HEK293 (cell line): ENCODE results near the gene XPO4.

Experiments used
- CTCF ChIA-PET: fragments of 350-600 bp; formaldehyde crosslinking; extraction: SDS; loops from one replicate; lab custom pipeline; 2021; ENCODE audit warnings: antibody characterized with exemption; lab: Yijun Ruan, JAX
- POLR2A ChIA-PET: fragments of 300-600 bp; formaldehyde crosslinking; extraction: SDS; loops from one replicate; lab custom pipeline; 2020; ENCODE audit warnings: antibody characterized with exemption, inconsistent platforms; lab: Yijun Ruan, JAX
- H3K27ac ChIP-seq: fragments of 200-500 bp; sonication (Bioruptor generic); 2 replicates; pipeline ENCODE4 v1.5.1; 2014; ENCODE audit warnings: low read depth, low read length, control low read depth, inconsistent platforms; ENCODE audit errors: extremely low read depth
- H3K36me3 ChIP-seq, 2 experiments: fragments of 200-500 bp in 1 of 2; sonication (Bioruptor generic) in 1 of 2; 1 replicate in 1 of 2; 2 replicates in 1 of 2; pipeline ENCODE4 v1.5.1; 2014 to 2017; ENCODE audit warnings: inconsistent platforms in 2 of 2, low read length in 2 of 2; ENCODE audit not compliant: control insufficient read depth in 2 of 2, insufficient read depth in 1 of 2
- H3K4me1 ChIP-seq: fragments of 200-500 bp; sonication (Bioruptor generic); 2 replicates; pipeline ENCODE4 v1.5.1; 2014; ENCODE audit warnings: mild to moderate bottlenecking, low read length, inconsistent platforms; ENCODE audit not compliant: control insufficient read depth, insufficient read depth
- H3K4me3 ChIP-seq: 2 replicates; pipeline ENCODE4 v1.5.1; 2011; ENCODE audit warnings: low read depth, mild to moderate bottlenecking, control low read depth, low read length, moderate library complexity
- H3K9me3 ChIP-seq: fragments of 200-500 bp; sonication (Bioruptor generic); 2 replicates; pipeline ENCODE4 v1.5.1; 2014; ENCODE audit warnings: low read depth, low read length, inconsistent platforms; ENCODE audit not compliant: control insufficient read depth, insufficient read depth
- EGR2 ChIP-seq: fragments of 450-650 bp; formaldehyde crosslinking; IDR thresholded peaks from 2 replicates; pipeline ENCODE4 v1.5.1; 2016; ENCODE audit warnings: low read depth, missing biosample characterization, missing genetic modification characterization
- GLI4 ChIP-seq: fragments of 450-650 bp; formaldehyde crosslinking; IDR thresholded peaks from 2 replicates; pipeline ENCODE4 v1.5.1; 2016; ENCODE audit warnings: missing biosample characterization, missing genetic modification characterization
- MEIS1 ChIP-seq: sonication (generic); formaldehyde crosslinking; IDR thresholded peaks from 2 replicates; pipeline ENCODE4 v1.8.1; 2022; ENCODE audit warnings: missing genetic modification reagents, mild to moderate bottlenecking, borderline replicate concordance
- RBAK ChIP-seq: fragments of 450-650 bp; formaldehyde crosslinking; IDR thresholded peaks from 2 replicates; pipeline ENCODE4 v1.5.1; 2016; ENCODE audit warnings: missing biosample characterization, missing genetic modification characterization
- SCRT1 ChIP-seq: fragments of 450-650 bp; formaldehyde crosslinking; IDR thresholded peaks from 2 replicates; pipeline ENCODE4 v1.5.1; 2016; ENCODE audit warnings: missing biosample characterization, missing genetic modification characterization, borderline replicate concordance
- SP7 ChIP-seq: fragments of 450-650 bp; formaldehyde crosslinking; IDR thresholded peaks from 2 replicates; pipeline ENCODE4 v1.5.1; 2016; ENCODE audit warnings: missing biosample characterization, missing genetic modification characterization
- ZBTB48 ChIP-seq: fragments of 450-650 bp; formaldehyde crosslinking; IDR thresholded peaks from 2 replicates; pipeline ENCODE4 v1.5.1; 2016; ENCODE audit warnings: missing biosample characterization, missing genetic modification characterization
- ZFP37 ChIP-seq: fragments of 450-650 bp; formaldehyde crosslinking; IDR thresholded peaks from 2 replicates; pipeline ENCODE4 v1.5.1; 2016; ENCODE audit warnings: missing biosample characterization, missing genetic modification characterization
- ZNF146 ChIP-seq: fragments of 450-650 bp; formaldehyde crosslinking; IDR thresholded peaks from 2 replicates; pipeline ENCODE4 v1.5.1; 2016; ENCODE audit warnings: missing biosample characterization, missing genetic modification characterization
- ZNF16 ChIP-seq: fragments of 450-650 bp; formaldehyde crosslinking; IDR thresholded peaks from 2 replicates; pipeline ENCODE4 v1.5.1; 2016; ENCODE audit warnings: low read depth, missing biosample characterization, missing genetic modification characterization
- ZNF24 ChIP-seq: fragments of 450-650 bp; formaldehyde crosslinking; IDR thresholded peaks from 2 replicates; pipeline ENCODE4 v1.5.1; 2016; ENCODE audit warnings: missing biosample characterization, missing genetic modification characterization
- ZNF311 ChIP-seq: fragments of 450-650 bp; formaldehyde crosslinking; IDR thresholded peaks from 2 replicates; pipeline ENCODE4 v1.5.1; 2017; ENCODE audit warnings: missing biosample characterization, missing genetic modification characterization, borderline replicate concordance
- ZNF416 ChIP-seq: fragments of 450-650 bp; formaldehyde crosslinking; IDR thresholded peaks from 2 replicates; pipeline ENCODE4 v1.5.1; 2016; ENCODE audit warnings: missing biosample characterization, missing genetic modification characterization
- ZNF555 ChIP-seq: fragments of 450-650 bp; formaldehyde crosslinking; conservative IDR thresholded peaks from 2 replicates; pipeline ENCODE4 v1.5.1; 2017; ENCODE audit warnings: missing biosample characterization, mild to moderate bottlenecking, missing genetic modification characterization, inconsistent platforms
- ZNF571 ChIP-seq: fragments of 450-650 bp; formaldehyde crosslinking; IDR thresholded peaks from 2 replicates; pipeline ENCODE4 v1.5.0; 2017; ENCODE audit warnings: missing biosample characterization, missing genetic modification characterization
- ZNF624 ChIP-seq: fragments of 450-650 bp; formaldehyde crosslinking; IDR thresholded peaks from 2 replicates; pipeline ENCODE4 v1.5.1; 2017; ENCODE audit warnings: missing biosample characterization, missing genetic modification characterization
- ZNF629 ChIP-seq: fragments of 450-650 bp; formaldehyde crosslinking; IDR thresholded peaks from 2 replicates; pipeline ENCODE4 v1.5.1; 2017; ENCODE audit warnings: missing biosample characterization, missing genetic modification characterization
- ZNF768 ChIP-seq: fragments of 450-650 bp; formaldehyde crosslinking; IDR thresholded peaks from 2 replicates; pipeline ENCODE4 v1.5.1; 2018; ENCODE audit warnings: missing biosample characterization, mild to moderate bottlenecking, missing genetic modification characterization
- ZNF837 ChIP-seq: fragments of 450-650 bp; formaldehyde crosslinking; IDR thresholded peaks from 2 replicates; pipeline ENCODE4 v1.5.1; 2016; ENCODE audit warnings: missing biosample characterization, missing genetic modification characterization
- ZSCAN16 ChIP-seq: fragments of 450-650 bp; formaldehyde crosslinking; IDR thresholded peaks from 2 replicates; pipeline ENCODE4 v1.5.1; 2016; ENCODE audit warnings: missing biosample characterization, missing genetic modification characterization
- TF ChIP-seq, protein P1 (sequence below): fragments of 450-650 bp; formaldehyde crosslinking; IDR thresholded peaks from 2 replicates; pipeline ENCODE4 v1.5.1; 2016; ENCODE audit warnings: missing biosample characterization, missing genetic modification characterization
- TF ChIP-seq, protein P2 (sequence below): IDR thresholded peaks from 2 replicates; pipeline ENCODE4 v1.6.1; 2011; ENCODE audit warnings: mild to moderate bottlenecking, low read depth, low read length, borderline replicate concordance
- TF ChIP-seq, protein P3 (sequence below): fragments of 450-650 bp; formaldehyde crosslinking; IDR thresholded peaks from 2 replicates; pipeline ENCODE4 v1.5.1; 2016; ENCODE audit warnings: missing biosample characterization, missing genetic modification characterization, borderline replicate concordance

XPO4 gene

DNA sequence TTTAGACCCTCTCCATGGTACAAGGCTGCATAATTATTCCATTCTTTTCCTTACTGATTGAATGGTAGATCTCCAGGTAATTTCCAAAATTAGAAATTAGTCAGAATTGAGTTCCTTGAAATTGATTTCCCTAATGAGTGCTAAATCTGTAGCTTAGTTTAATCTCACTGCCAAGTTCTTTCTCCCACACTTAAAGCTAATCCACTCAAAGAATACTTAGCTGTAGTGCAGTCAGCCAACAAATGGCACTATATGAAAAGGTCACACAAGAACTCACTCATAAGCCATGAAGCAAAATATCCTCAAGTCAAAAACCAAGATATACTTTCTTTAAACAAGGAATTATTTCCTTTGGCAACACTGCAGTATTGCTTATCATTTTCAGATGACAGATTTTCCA is 62.0 kb downstream of the XPO4 start (continued):
- TF ChIP-seq, protein P1, sequence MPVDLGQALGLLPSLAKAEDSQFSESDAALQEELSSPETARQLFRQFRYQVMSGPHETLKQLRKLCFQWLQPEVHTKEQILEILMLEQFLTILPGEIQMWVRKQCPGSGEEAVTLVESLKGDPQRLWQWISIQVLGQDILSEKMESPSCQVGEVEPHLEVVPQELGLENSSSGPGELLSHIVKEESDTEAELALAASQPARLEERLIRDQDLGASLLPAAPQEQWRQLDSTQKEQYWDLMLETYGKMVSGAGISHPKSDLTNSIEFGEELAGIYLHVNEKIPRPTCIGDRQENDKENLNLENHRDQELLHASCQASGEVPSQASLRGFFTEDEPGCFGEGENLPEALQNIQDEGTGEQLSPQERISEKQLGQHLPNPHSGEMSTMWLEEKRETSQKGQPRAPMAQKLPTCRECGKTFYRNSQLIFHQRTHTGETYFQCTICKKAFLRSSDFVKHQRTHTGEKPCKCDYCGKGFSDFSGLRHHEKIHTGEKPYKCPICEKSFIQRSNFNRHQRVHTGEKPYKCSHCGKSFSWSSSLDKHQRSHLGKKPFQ, result no peak
- no peak for TF ChIP-seq RBAK (tag by site-specific recombination)
- no peak for TF ChIP-seq MEIS1
- TF ChIP-seq, all 188 proteins: peak for 0

DNA sequence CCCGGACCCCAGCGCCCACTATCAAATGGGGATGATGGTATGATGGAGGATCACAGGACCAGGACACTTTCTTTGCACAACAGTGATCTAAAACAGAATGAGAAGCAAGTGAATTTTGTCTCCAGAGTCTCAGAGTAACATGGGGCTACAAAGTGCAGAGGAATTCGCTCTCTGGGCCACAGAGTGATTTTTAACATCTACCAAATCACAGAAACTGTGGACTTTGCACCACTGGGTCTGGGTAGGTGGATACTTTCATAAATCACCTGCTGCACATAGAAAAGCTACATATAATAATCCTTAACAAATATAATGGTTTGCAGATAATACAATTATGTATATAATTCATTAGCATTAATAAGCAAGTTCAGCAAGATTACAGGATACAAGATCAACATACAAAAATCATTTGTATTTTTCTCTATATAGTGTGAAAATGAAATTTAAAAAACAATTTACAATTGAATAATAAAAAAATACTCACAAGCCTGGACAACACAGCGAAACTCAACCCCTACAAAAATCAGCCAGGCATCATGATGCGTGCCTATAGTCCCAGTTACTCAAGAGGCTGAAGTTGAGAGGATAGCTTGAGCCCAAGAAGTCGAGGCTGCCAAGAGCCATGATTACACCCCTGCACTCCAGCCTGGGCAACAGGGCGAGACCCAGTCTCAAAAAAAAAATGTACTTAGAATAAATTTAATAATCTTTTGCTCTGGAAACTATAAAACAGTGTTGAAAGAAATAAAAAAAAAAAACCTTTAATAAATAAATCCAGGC is 68.5 kb downstream of the XPO4 start:
- ChIA-PET CTCF (no interaction called here), POLR2A (no interaction called here)
- Histone ChIP-seq H3K4me3 (no peak overlapping the region), H3K9me3 (no peaks in the 10 kb centered on the region), H3K4me1 (peaks cover 8% of the 10 kb centered on the region), H3K27ac (no peak overlapping the region), H3K36me3 (peaks cover 0 to 40% of the 10 kb centered on the region in 2 experiments; a peak in 2 of 3 replicates)
- TF ChIP-seq ZFP37 (tag by site-specific recombination), result no peak

DNA sequence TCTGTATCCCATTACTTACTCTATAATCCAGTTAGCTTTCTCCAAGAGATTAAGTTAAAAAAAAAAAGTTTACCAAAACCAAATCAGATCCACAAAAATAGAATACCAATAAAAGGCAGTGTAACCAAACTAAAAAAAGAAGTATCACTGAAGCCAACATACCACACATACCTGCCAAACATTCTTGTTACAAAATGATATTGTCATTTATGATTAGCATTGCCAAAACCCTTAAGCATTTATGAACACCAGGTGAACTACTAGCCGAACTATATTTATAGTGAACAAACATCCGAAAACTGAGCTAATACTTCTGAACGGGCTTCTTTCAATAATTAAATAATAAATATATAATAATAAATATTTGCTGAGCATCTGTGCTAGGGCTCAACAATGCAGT is 69.7 kb downstream of the XPO4 start:
- POLR2A ChIA-PET, result no interaction called here
- CTCF ChIA-PET, result no interaction called here
- TF ChIP-seq ZNF146 (tag by site-specific recombination) (no peak), ZNF555 (tag by site-specific recombination) (no peak), ZBTB48 (tag by site-specific recombination) (no peak), EGR2 (tag by site-specific recombination) (no peak), SP7 (tag by site-specific recombination) (no peak), ZNF768 (tag by site-specific recombination) (no peak), ZNF624 (tag by site-specific recombination) (no peak), GLI4 (tag by site-specific recombination) (no peak), ZNF24 (no peak), ZNF837 (tag by site-specific recombination) (no peak), SCRT1 (no peak), ZSCAN16 (tag by site-specific recombination) (no peak), ZNF416 (no peak), ZNF629 (tag by site-specific recombination) (no peak), ZNF311 (tag by site-specific recombination) (no peak), ZNF571 (tag by site-specific recombination) (no peak), MEIS1 (no peak), ZNF16 (tag by site-specific recombination) (no peak)
- TF ChIP-seq, protein P2, sequence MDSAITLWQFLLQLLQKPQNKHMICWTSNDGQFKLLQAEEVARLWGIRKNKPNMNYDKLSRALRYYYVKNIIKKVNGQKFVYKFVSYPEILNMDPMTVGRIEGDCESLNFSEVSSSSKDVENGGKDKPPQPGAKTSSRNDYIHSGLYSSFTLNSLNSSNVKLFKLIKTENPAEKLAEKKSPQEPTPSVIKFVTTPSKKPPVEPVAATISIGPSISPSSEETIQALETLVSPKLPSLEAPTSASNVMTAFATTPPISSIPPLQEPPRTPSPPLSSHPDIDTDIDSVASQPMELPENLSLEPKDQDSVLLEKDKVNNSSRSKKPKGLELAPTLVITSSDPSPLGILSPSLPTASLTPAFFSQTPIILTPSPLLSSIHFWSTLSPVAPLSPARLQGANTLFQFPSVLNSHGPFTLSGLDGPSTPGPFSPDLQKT, result no peak
- TF ChIP-seq, protein P3, sequence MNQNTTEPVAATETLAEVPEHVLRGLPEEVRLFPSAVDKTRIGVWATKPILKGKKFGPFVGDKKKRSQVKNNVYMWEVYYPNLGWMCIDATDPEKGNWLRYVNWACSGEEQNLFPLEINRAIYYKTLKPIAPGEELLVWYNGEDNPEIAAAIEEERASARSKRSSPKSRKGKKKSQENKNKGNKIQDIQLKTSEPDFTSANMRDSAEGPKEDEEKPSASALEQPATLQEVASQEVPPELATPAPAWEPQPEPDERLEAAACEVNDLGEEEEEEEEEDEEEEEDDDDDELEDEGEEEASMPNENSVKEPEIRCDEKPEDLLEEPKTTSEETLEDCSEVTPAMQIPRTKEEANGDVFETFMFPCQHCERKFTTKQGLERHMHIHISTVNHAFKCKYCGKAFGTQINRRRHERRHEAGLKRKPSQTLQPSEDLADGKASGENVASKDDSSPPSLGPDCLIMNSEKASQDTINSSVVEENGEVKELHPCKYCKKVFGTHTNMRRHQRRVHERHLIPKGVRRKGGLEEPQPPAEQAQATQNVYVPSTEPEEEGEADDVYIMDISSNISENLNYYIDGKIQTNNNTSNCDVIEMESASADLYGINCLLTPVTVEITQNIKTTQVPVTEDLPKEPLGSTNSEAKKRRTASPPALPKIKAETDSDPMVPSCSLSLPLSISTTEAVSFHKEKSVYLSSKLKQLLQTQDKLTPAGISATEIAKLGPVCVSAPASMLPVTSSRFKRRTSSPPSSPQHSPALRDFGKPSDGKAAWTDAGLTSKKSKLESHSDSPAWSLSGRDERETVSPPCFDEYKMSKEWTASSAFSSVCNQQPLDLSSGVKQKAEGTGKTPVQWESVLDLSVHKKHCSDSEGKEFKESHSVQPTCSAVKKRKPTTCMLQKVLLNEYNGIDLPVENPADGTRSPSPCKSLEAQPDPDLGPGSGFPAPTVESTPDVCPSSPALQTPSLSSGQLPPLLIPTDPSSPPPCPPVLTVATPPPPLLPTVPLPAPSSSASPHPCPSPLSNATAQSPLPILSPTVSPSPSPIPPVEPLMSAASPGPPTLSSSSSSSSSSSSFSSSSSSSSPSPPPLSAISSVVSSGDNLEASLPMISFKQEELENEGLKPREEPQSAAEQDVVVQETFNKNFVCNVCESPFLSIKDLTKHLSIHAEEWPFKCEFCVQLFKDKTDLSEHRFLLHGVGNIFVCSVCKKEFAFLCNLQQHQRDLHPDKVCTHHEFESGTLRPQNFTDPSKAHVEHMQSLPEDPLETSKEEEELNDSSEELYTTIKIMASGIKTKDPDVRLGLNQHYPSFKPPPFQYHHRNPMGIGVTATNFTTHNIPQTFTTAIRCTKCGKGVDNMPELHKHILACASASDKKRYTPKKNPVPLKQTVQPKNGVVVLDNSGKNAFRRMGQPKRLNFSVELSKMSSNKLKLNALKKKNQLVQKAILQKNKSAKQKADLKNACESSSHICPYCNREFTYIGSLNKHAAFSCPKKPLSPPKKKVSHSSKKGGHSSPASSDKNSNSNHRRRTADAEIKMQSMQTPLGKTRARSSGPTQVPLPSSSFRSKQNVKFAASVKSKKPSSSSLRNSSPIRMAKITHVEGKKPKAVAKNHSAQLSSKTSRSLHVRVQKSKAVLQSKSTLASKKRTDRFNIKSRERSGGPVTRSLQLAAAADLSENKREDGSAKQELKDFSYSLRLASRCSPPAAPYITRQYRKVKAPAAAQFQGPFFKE (tag by site-specific recombination), result no peak
- no peak overlapping the region for H3K4me3 ChIP-seq
- no peaks in the 10 kb centered on the region for H3K9me3 ChIP-seq
- H3K4me1 ChIP-seq, result peaks cover 8% of the 10 kb centered on the region
- H3K36me3 ChIP-seq, result peaks cover 0 to 31% of the 10 kb centered on the region in 2 experiments; a peak in 2 of 3 replicates
- no peak overlapping the region for H3K27ac ChIP-seq
